NCI-H146 (cell line): ENCODE results near the gene TNS1.

Experiments used
- DNase-seq: peaks from one replicate; lab custom pipeline; 2025; lab: John Stamatoyannopoulos, UW

Gene TNS1

DNA sequence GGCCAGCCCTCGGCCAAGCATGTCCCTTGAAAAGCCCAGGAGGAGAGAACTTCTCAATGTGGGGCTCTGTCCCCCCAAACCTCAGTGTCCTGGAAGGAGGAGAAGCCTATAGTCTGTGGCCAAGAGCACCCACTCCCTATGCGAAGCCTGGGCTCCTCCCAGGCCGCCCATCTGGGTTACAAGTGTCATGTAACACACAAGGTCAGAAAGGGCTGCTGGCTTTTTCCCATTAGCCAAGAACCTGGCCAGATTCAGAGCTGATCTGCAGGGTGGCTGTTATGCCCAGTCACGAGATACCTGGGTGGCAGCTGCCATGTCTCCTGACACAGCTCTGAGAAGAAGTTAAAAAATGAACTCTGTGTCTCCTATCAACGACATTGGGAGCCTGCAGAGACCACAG lies 170.7 kb downstream of the TNS1 start:
- DNase-seq, result no peak

DNA sequence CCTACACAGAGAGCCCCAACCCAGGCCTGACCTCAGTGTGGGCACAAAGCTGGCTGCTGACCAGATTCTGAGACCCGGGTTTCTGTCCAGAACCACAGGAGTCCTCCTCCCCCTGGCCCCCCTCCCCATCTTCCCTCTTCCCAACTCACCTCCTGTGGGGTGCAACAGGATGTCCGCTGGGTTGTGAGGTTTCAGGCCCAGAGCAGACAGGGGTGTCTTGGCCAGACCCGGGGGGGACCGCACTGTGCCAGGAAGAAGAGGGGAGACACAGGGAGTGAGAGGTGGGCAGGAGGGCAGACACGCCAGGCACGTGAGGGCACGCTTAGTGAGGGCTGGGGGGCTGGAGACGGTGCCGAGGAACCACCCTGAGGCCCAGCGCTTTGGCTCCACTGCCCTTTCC lies 171.5 kb downstream of the TNS1 start:
- DNase-seq, result no peak

GRCh38 chr2:217830807-217831206 lies 172.0 kb downstream of the TNS1 start:
- DNase-seq, result no peak

GRCh38 chr2:217830061-217830460 lies 172.7 kb downstream of the TNS1 start:
- DNase-seq, result no peak

- DNase-seq, result no peak
Observed at GRCh38 chr2:217829420-217829819, 173.4 kb downstream of the TNS1 start.

DNA sequence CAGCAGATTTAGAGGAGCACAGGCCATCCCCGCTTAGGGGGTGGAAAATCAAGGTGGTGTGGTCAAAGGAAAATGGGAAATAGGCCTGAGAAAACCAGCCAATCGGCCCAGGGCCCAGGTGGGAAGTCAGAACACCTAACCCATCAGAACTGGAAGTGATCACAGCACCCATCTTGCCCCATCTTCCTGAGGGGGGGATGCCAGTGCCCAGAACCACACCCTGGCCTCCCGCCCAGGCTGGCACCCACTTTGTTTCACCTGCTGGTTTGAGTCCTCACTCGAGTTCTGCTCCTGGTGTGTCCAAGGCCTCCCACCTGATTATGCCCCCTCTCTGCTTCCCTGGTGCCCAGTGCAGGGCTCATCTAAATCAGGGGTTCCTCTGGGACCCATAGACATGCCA lies 174.5 kb downstream of the TNS1 start:
- DNase-seq, result no peak

DNA sequence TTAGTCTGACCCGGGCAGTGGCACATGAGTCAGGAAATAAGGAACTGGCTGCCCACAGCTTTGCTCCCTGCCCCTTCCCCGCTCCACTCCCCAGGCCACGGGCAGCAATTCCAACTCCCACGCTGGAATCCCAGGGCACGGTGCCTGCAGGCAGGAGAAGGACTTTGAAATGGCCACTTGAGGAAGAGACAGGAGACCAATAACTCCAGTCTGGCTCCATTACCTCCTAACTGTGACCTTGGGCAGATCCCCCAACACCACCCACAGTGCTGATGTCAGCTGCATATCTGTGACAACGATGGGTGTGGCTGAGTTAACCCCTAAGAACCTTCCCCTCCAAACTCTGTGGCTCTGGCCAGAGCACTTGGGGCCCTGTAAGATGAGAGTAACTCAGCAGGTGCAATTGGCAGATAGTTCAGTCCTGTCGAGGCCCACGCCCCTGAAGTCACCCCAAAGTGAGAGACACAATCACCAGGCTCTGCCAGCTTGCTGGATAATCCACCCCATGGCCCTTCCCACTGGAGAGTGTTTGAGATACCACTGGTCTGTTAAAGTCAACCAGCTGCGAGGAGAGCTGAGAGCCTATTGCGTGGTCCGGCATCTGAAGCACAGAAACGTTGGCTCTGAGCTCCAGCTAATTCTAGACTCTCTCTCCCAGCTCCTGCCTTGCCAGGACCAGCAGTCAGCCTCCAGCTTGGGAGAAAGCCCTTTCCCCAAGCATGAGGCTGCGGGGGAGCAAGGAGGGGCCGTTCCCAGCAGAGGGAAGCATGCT lies 175.2 kb downstream of the TNS1 start:
- no peak for DNase-seq

GRCh38 chr2:217826991-217827390 lies 175.8 kb downstream of the TNS1 start:
- DNase-seq, result no peak

- no peak for DNase-seq
Observed at GRCh38 chr2:217826520-217826919, 176.3 kb downstream of the TNS1 start.

GRCh38 chr2:217825469-217826235 lies 177.1 kb downstream of the TNS1 start:
- DNase-seq, result no peak

GRCh38 chr2:217824223-217824622 lies 178.6 kb downstream of the TNS1 start:
- DNase-seq, result no peak

- DNase-seq, result no peak
Observed at GRCh38 chr2:217823626-217824025, 179.2 kb downstream of the TNS1 start.

GRCh38 chr2:217822296-217823252 lies 180.2 kb downstream of the TNS1 start:
- DNase-seq, result no peak

DNA sequence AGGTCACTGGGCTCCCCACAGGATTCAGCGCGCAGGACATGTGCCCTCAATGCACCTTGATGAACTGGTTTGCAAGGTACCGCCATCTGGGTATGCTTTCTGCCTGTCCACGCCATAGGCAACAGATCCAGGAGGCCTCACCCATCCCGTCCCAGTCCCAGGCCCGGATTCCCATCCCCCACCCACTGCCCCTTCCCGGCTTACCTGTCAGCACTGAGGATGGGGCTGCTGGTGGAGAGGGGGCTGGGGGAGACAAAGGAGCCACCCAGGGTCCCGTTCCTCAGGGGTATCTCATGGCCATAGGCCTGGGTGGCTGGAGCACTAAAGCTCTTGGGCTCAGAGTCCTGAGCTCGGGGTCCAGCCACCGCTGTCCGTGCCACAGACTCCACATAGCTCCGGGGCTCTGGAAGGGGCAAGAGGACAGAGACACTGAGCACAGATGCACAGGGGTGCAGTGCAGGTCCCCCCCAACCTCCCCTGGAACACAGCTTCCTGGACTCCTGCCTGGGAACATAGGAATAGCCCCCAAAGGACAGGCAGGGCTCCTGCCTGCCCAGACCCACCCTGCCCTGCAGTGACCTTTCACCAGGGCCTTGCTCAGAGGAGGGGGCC lies 181.2 kb downstream of the TNS1 start:
- no peak for DNase-seq

GRCh38 chr2:217820904-217821303 lies 181.9 kb downstream of the TNS1 start:
- no peak for DNase-seq

DNA sequence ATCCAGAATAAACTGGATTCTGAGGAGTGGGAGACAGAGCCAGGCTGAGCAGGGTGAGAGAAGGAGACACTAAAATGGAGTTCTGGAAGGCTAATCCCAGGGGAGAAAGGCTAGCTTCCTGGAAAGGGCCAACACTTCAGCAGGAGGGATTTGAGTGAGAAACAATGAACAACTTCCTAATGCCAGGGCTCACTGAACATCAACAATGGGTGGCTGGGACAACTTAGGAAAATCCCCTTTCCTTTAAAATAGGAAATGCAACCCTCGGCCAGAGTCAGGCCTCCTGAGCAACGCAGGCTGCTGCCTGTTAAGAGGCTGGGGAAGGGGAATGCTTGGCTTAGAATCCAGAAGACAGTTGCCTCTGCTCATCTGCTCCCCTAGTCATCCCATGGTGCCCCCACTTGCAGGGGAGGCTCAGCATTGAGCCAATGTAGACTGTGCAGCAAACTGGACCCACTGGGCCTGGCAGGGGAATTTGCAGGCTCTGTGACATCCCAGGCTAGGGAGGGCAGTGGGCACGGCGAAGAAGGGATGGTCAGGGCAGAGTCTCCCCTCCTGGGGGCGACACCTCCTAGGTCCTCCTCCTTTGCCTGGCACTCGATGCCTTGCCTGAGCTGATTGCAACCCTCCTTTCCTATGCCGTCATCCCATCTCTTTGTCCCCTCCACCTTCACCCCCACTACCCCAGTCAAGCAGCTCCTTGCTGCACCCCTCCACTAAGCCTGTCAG lies 182.5 kb downstream of the TNS1 start:
- no peak for DNase-seq

- no peak for DNase-seq
Observed at GRCh38 chr2:217818293-217818850, 184.4 kb downstream of the TNS1 start.

- DNase-seq, result no peak
Observed at GRCh38 chr2:217817466-217818292, 185.1 kb downstream of the TNS1 start.

GRCh38 chr2:217816396-217816869 lies 186.4 kb downstream of the TNS1 start:
- DNase-seq, result no peak

GRCh38 chr2:217813828-217814227 lies 189.0 kb downstream of the TNS1 start:
- no peak for DNase-seq
